HEK293 (cell line): ENCODE results near the gene TMTC1.

Source experiments
- CTCF ChIA-PET: fragments of 350-600 bp; formaldehyde crosslinking; extraction: SDS; loops from one replicate; lab custom pipeline; 2021; ENCODE audit warnings: antibody characterized with exemption; lab: Yijun Ruan, JAX
- POLR2A ChIA-PET: fragments of 300-600 bp; formaldehyde crosslinking; extraction: SDS; loops from one replicate; lab custom pipeline; 2020; ENCODE audit warnings: antibody characterized with exemption, inconsistent platforms; lab: Yijun Ruan, JAX
- H3K27ac ChIP-seq: fragments of 200-500 bp; sonication (Bioruptor generic); 2 replicates; pipeline ENCODE4 v1.5.1; 2014; ENCODE audit warnings: low read depth, low read length, control low read depth, inconsistent platforms; ENCODE audit errors: extremely low read depth
- H3K36me3 ChIP-seq, 2 experiments: fragments of 200-500 bp in 1 of 2; sonication (Bioruptor generic) in 1 of 2; 1 replicate in 1 of 2; 2 replicates in 1 of 2; pipeline ENCODE4 v1.5.1; 2014 to 2017; ENCODE audit warnings: inconsistent platforms in 2 of 2, low read length in 2 of 2; ENCODE audit not compliant: control insufficient read depth in 2 of 2, insufficient read depth in 1 of 2
- H3K4me1 ChIP-seq: fragments of 200-500 bp; sonication (Bioruptor generic); 2 replicates; pipeline ENCODE4 v1.5.1; 2014; ENCODE audit warnings: mild to moderate bottlenecking, low read length, inconsistent platforms; ENCODE audit not compliant: control insufficient read depth, insufficient read depth
- H3K4me3 ChIP-seq: 2 replicates; pipeline ENCODE4 v1.5.1; 2011; ENCODE audit warnings: low read depth, mild to moderate bottlenecking, control low read depth, low read length, moderate library complexity
- H3K9me3 ChIP-seq: fragments of 200-500 bp; sonication (Bioruptor generic); 2 replicates; pipeline ENCODE4 v1.5.1; 2014; ENCODE audit warnings: low read depth, low read length, inconsistent platforms; ENCODE audit not compliant: control insufficient read depth, insufficient read depth
- SP7 ChIP-seq: fragments of 450-650 bp; formaldehyde crosslinking; IDR thresholded peaks from 2 replicates; pipeline ENCODE4 v1.5.1; 2016; ENCODE audit warnings: missing biosample characterization, missing genetic modification characterization
- TRIM28 ChIP-seq: IDR thresholded peaks from 2 replicates; pipeline ENCODE4 v1.6.1; 2011; ENCODE audit warnings: low read length, control low read depth, borderline replicate concordance
- TSHZ1 ChIP-seq: fragments of 450-650 bp; formaldehyde crosslinking; IDR thresholded peaks from 2 replicates; pipeline ENCODE4 v1.5.1; 2016; ENCODE audit warnings: missing biosample characterization, missing genetic modification characterization, borderline replicate concordance
- ZFHX2 ChIP-seq: fragments of 450-650 bp; formaldehyde crosslinking; conservative IDR thresholded peaks from 2 replicates; pipeline ENCODE4 v1.5.1; 2016; ENCODE audit warnings: missing biosample characterization, missing genetic modification characterization
- ZNF155 ChIP-seq: fragments of 450-650 bp; formaldehyde crosslinking; IDR thresholded peaks from 2 replicates; pipeline ENCODE4 v1.5.1; 2016; ENCODE audit warnings: missing biosample characterization, missing genetic modification characterization
- ZNF184 ChIP-seq: fragments of 450-650 bp; IDR thresholded peaks from 2 replicates; pipeline ENCODE4 v1.5.1; 2018; ENCODE audit warnings: missing biosample characterization, mild to moderate bottlenecking, missing genetic modification characterization
- ZNF292 ChIP-seq: fragments of 450-650 bp; formaldehyde crosslinking; IDR thresholded peaks from 2 replicates; pipeline ENCODE4 v1.5.1; 2016; ENCODE audit warnings: low read depth, missing biosample characterization, missing genetic modification characterization, borderline replicate concordance
- ZNF416 ChIP-seq: fragments of 450-650 bp; formaldehyde crosslinking; IDR thresholded peaks from 2 replicates; pipeline ENCODE4 v1.5.1; 2016; ENCODE audit warnings: missing biosample characterization, missing genetic modification characterization
- ZNF585B ChIP-seq: fragments of 450-650 bp; formaldehyde crosslinking; IDR thresholded peaks from 2 replicates; pipeline ENCODE4 v1.5.1; 2016; ENCODE audit warnings: missing biosample characterization, missing genetic modification characterization
- ZNF76 ChIP-seq: fragments of 450-650 bp; formaldehyde crosslinking; IDR thresholded peaks from 2 replicates; pipeline ENCODE4; 2016; ENCODE audit warnings: low read depth, missing biosample characterization, missing genetic modification characterization, borderline replicate concordance
- TF ChIP-seq, protein P1 (sequence below): fragments of 450-650 bp; formaldehyde crosslinking; conservative IDR thresholded peaks from 2 replicates; pipeline ENCODE4 v1.5.1; 2016; ENCODE audit warnings: low read depth, missing biosample characterization, missing genetic modification characterization

TMTC1 gene

DNA sequence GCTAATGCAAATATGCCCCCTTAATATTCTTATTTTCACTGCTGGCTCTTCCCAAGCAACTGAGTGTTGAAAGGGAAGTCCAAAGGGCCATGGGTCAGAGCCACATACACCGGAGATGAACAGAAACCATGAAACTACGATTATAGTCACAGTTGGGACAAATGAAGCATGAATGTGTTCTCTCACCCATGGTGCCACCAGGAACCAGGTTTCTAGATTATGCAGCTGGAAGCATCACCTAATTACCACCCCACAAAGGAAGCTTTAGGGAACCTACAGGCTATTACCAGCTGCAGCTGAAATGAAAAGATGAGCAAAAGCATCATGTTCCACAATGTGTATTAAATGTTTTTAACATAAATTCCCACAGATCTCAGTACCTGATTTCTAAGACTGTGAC lies 15.4 kb downstream of the TMTC1 start (continued):
- no peak for TF ChIP-seq ZNF292 (tag by site-specific recombination)
- TF ChIP-seq SP7 (tag by site-specific recombination) = no peak
- no peak for TF ChIP-seq ZNF585B (tag by site-specific recombination)
- TF ChIP-seq, protein P1, sequence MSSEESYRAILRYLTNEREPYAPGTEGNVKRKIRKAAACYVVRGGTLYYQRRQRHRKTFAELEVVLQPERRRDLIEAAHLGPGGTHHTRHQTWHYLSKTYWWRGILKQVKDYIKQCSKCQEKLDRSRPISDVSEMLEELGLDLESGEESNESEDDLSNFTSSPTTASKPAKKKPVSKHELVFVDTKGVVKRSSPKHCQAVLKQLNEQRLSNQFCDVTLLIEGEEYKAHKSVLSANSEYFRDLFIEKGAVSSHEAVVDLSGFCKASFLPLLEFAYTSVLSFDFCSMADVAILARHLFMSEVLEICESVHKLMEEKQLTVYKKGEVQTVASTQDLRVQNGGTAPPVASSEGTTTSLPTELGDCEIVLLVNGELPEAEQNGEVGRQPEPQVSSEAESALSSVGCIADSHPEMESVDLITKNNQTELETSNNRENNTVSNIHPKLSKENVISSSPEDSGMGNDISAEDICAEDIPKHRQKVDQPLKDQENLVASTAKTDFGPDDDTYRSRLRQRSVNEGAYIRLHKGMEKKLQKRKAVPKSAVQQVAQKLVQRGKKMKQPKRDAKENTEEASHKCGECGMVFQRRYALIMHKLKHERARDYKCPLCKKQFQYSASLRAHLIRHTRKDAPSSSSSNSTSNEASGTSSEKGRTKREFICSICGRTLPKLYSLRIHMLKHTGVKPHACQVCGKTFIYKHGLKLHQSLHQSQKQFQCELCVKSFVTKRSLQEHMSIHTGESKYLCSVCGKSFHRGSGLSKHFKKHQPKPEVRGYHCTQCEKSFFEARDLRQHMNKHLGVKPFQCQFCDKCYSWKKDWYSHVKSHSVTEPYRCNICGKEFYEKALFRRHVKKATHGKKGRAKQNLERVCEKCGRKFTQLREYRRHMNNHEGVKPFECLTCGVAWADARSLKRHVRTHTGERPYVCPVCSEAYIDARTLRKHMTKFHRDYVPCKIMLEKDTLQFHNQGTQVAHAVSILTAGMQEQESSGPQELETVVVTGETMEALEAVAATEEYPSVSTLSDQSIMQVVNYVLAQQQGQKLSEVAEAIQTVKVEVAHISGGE (tag by site-specific recombination) = no peak
- TF ChIP-seq ZNF76 (tag by site-specific recombination) = no peak
- TF ChIP-seq TSHZ1 (tag by site-specific recombination) = no peak
- no peak for TF ChIP-seq ZNF416 (tag by site-specific recombination)
- no peak for TF ChIP-seq ZNF155 (tag by site-specific recombination)

- no peak overlapping the region for H3K27ac ChIP-seq
- no peak overlapping the region for H3K4me3 ChIP-seq
- TF ChIP-seq ZNF184 (tag by site-specific recombination) (no peak), TSHZ1 (tag by site-specific recombination) (no peak), TRIM28 (no peak), ZFHX2 (tag by site-specific recombination) (no peak), SP7 (tag by site-specific recombination) (peak; percentile 73)
- POLR2A ChIA-PET = interaction anchor here (1.3 kb wide), 1 partner anchor 19 kb away, joined by 3 read pairs; no protein-coding TSS in a partner anchor
- no peaks in the 10 kb centered on the region; the same call in 1 of the 2 replicates for H3K9me3 ChIP-seq
- H3K4me1 ChIP-seq = no peaks in the 10 kb centered on the region
- peaks cover 0 to 10% of the 10 kb centered on the region in 2 experiments; a peak in 1 of 3 replicates for H3K36me3 ChIP-seq
- CTCF ChIA-PET = no interaction called here
These were observed 20.4 kb downstream of the TMTC1 start for GRCh38 chr12:29763301-29763683.
